Head of caudate nucleus (tissue), 42 donors: ENCODE data around the gene SPNS1.

ENCODE experiments used
- DNase-seq, 42 donors: peaks; one replicate each; pipeline versions ENCODE4 v3.0.0 to v3.0.0-alpha.2; 2020 to 2021; ENCODE audit warnings: mixed read lengths in 7 of 42
- intact Hi-C: fragments of 100-400 bp; cut with DNase I; formaldehyde crosslinking; loops from one replicate; pipeline ENCODE4 v1.15.0; 2022

Gene SPNS1

GRCh38 chr16:29014561-29015069 is 40.0 kb downstream of the SPNS1 start:
- intact Hi-C loops: no loop called here

GRCh38 chr16:29022196-29022595 is 47.6 kb downstream of the SPNS1 start:
- intact Hi-C loops: no loop called here
- no peak for DNase-seq

More at GRCh38 chr16:29014561-29015069, 40.0 kb downstream of the SPNS1 start:
- DNase-seq: no peak

GRCh38 chr16:29023279-29024277 is 49.0 kb downstream of the SPNS1 start:
- no peak for DNase-seq
- intact Hi-C loops: no loop called here

- intact Hi-C loops: no loop called here
- DNase-seq: no peak
Observed at GRCh38 chr16:29024278-29024677, 49.7 kb downstream of the SPNS1 start.

GRCh38 chr16:29025218-29025617 is 50.6 kb downstream of the SPNS1 start:
- DNase-seq: no peak
- intact Hi-C loops: no loop called here

GRCh38 chr16:29025735-29026134 is 51.2 kb downstream of the SPNS1 start:
- DNase-seq: peak in 1 of 42 donors; percentile 2
- intact Hi-C loops: no loop called here

- DNase-seq: peak in 2 of 42 donors; percentile 17 to 19
- intact Hi-C loops: no loop called here
Observed at GRCh38 chr16:29028457-29029167, 54.0 kb downstream of the SPNS1 start.

- intact Hi-C loops: no loop called here
- DNase-seq: peak; percentile 60 to 95 (median 83)
Observed at GRCh38 chr16:29029168-29029994, 54.8 kb downstream of the SPNS1 start.

GRCh38 chr16:29030086-29030840 is 55.7 kb downstream of the SPNS1 start:
- intact Hi-C loops: no loop called here
- DNase-seq: peak in 3 of 42 donors; percentile 1 to 13 (median 5)
